Peyer's patch (tissue), 4 donors: ENCODE measurements around the gene SDC4. TPM values are rescaled to one million over a fixed set of nuclear protein-coding genes. Genes with fewer than 3 reads are reported as not detected.

Source experiments
- DNase-seq, 3 donors: peaks; one replicate each; pipeline ENCODE4 v3.0.0-alpha.2; 2017 to 2019
- H3K27ac ChIP-seq, 4 donors: fragments of 200-600 bp; sonication (generic); one replicate each; pipeline ENCODE4 v1.5.1; 2016 to 2019
- H3K27me3 ChIP-seq, 2 donors: fragments of 200-600 bp; sonication (generic); one replicate each; pipeline ENCODE4 v1.5.1; 2019
- H3K36me3 ChIP-seq, 3 donors: fragments of 200-600 bp; sonication (generic); one replicate each; pipeline ENCODE4 v1.5.1; 2016 to 2019
- H3K4me1 ChIP-seq, 4 donors: fragments of 200-600 bp; sonication (generic); one replicate each; pipeline ENCODE4 v1.5.1; 2016 to 2019
- H3K4me3 ChIP-seq, 4 donors: fragments of 200-600 bp; sonication (generic); 1 replicate in 3 of 4; 2 replicates in 1 of 4; pipeline ENCODE4 v1.5.1; 2016 to 2019; ENCODE audit warnings: mild to moderate bottlenecking in 1 of 4
- H3K9me3 ChIP-seq, 4 donors: fragments of 200-600 bp; sonication (generic); one replicate each; pipeline ENCODE4 v1.5.1; 2016 to 2019; ENCODE audit warnings: mild to moderate bottlenecking in 1 of 4
- CTCF ChIP-seq, 6 experiments: fragments of 450-650 bp in 4 of 6; fragments of 200-600 bp in 2 of 6; sonication (generic) in 1 of 6; IDR thresholded peaks; one replicate each; pipeline ENCODE4 v1.5.1; 2017 to 2019; ENCODE audit warnings: antibody characterized with exemption in 6 of 6, mild to moderate bottlenecking in 3 of 6, moderate library complexity in 1 of 6
- POLR2A ChIP-seq, 2 donors: fragments of 450-650 bp; IDR thresholded peaks; one replicate each; pipeline ENCODE4 v1.5.1; 2017; ENCODE audit warnings: antibody characterized with exemption in 2 of 2, mild to moderate bottlenecking in 2 of 2, moderate library complexity in 2 of 2
- total RNA-seq, 4 donors: library from RNA; depleted of rRNA; stranded (reverse); fragments of >200 nt; gene quantifications; one replicate each; pipeline ENCODE4 v1.1.0, GENCODE V29; 2016

The SDC4 gene
- total RNA-seq, 4 donors from 2014 or later, result 21.5 to 49.7 (median 32.5) TPM

- peaks cover 0 to 47% (median 12%) of the 10 kb centered on the region in 4 donors for H3K4me1 ChIP-seq
- peak within 1 kb of the TSS; percentile 89 to 99 (median 95) for H3K27ac ChIP-seq
- TF ChIP-seq CTCF (IDR thresholded peaks at IDR 0.05) (peak; percentile 82 to 98 (median 94)), POLR2A (IDR thresholded peaks at IDR 0.05) (peak; percentile 93 to 95)
- peaks cover 0 to 27% (median 0%) of the 10 kb centered on the region in 3 donors for H3K36me3 ChIP-seq
- peak; percentile 95 to 99 (median 99) for DNase-seq
- H3K27me3 ChIP-seq, result no peaks in the 10 kb centered on the region
- no peaks in the 10 kb centered on the region for H3K9me3 ChIP-seq
- H3K4me3 ChIP-seq, result peak within 1 kb of the TSS; percentile 69 to 97 (median 72)
These were observed 14.8 kb upstream of the SDC4 start, which contains the start of gene SYS1 for GRCh38 chr20:45362804-45363610. SYS1 (plus strand) TSS chr20:45363156; CDS start chr20:45363532, 376 bp downstream.

- H3K4me1 ChIP-seq, result peaks cover 0 to 53% (median 7%) of the 10 kb centered on the region in 4 donors
- H3K4me3 ChIP-seq, result no peak overlapping the region
- H3K27me3 ChIP-seq, result no peaks in the 10 kb centered on the region
- no peak for TF ChIP-seq CTCF (IDR thresholded peaks at IDR 0.05)
- TF ChIP-seq POLR2A (IDR thresholded peaks at IDR 0.05), result no peak
- no peaks in the 10 kb centered on the region for H3K9me3 ChIP-seq
- H3K27ac ChIP-seq, result peak overlapping the region in 1 of 4 donors; percentile 98
- no peak for DNase-seq
- H3K36me3 ChIP-seq, result peaks cover 0 to 15% (median 0%) of the 10 kb centered on the region in 3 donors
These were observed 13.6 kb upstream of the SDC4 start for GRCh38 chr20:45361793-45362192.

GRCh38 chr20:45359406-45360148 is 11.4 kb upstream of the SDC4 start:
- Histone ChIP-seq H3K9me3 (no peaks in the 10 kb centered on the region), H3K4me1 (peaks cover 0 to 53% (median 4%) of the 10 kb centered on the region in 4 donors), H3K4me3 (no peak overlapping the region), H3K27ac (peak overlapping the region; percentile 8 to 80 (median 64)), H3K36me3 (no peaks in the 10 kb centered on the region), H3K27me3 (no peaks in the 10 kb centered on the region)
- TF ChIP-seq CTCF (IDR thresholded peaks at IDR 0.05) (no peak), POLR2A (IDR thresholded peaks at IDR 0.05) (no peak)
- DNase-seq, result peak in 1 of 3 donors; percentile 56

GRCh38 chr20:45359069-45359405 is 10.8 kb upstream of the SDC4 start:
- no peak for TF ChIP-seq CTCF (IDR thresholded peaks at IDR 0.05)
- no peak for TF ChIP-seq POLR2A (IDR thresholded peaks at IDR 0.05)
- no peaks in the 10 kb centered on the region for H3K36me3 ChIP-seq
- H3K9me3 ChIP-seq, result no peaks in the 10 kb centered on the region
- peak overlapping the region; percentile 8 to 80 (median 64) for H3K27ac ChIP-seq
- H3K4me3 ChIP-seq, result no peak overlapping the region
- DNase-seq, result no peak
- no peaks in the 10 kb centered on the region for H3K27me3 ChIP-seq
- H3K4me1 ChIP-seq, result peaks cover 0 to 51% (median 3%) of the 10 kb centered on the region in 4 donors

- H3K4me1 ChIP-seq, result peaks cover 0 to 46% (median 1%) of the 10 kb centered on the region in 4 donors
These were observed 10.3 kb upstream of the SDC4 start for GRCh38 chr20:45358282-45359068.

More at GRCh38 chr20:45358282-45359068, 10.3 kb upstream of the SDC4 start:
- peak in 2 of 3 donors; percentile 30 to 76 for DNase-seq
- H3K36me3 ChIP-seq, result no peaks in the 10 kb centered on the region
- TF ChIP-seq CTCF (IDR thresholded peaks at IDR 0.05), result no peak
- no peak for TF ChIP-seq POLR2A (IDR thresholded peaks at IDR 0.05)
- H3K27ac ChIP-seq, result peak overlapping the region; percentile 42 to 80 (median 64)
- H3K27me3 ChIP-seq, result no peaks in the 10 kb centered on the region
- H3K9me3 ChIP-seq, result no peaks in the 10 kb centered on the region
- H3K4me3 ChIP-seq, result no peak overlapping the region
